Mucosa of gallbladder (tissue), 1 donor: ENCODE data around the gene SEMA4G. TPM values are rescaled to one million over a fixed set of nuclear protein-coding genes. Genes with fewer than 3 reads are reported as not detected.

ENCODE experiments used
- DNase-seq: peaks from one replicate; pipeline ENCODE4 v3.0.0-alpha.2; 2020; ENCODE audit warnings: low spot score
- total RNA-seq: library from RNA; stranded (reverse); gene quantifications from one replicate; pipeline ENCODE4 v1.2.1, GENCODE V29; 2021
- donor health status: DM: no; HTN: no; CAD: no.

Gene SEMA4G, protein sequence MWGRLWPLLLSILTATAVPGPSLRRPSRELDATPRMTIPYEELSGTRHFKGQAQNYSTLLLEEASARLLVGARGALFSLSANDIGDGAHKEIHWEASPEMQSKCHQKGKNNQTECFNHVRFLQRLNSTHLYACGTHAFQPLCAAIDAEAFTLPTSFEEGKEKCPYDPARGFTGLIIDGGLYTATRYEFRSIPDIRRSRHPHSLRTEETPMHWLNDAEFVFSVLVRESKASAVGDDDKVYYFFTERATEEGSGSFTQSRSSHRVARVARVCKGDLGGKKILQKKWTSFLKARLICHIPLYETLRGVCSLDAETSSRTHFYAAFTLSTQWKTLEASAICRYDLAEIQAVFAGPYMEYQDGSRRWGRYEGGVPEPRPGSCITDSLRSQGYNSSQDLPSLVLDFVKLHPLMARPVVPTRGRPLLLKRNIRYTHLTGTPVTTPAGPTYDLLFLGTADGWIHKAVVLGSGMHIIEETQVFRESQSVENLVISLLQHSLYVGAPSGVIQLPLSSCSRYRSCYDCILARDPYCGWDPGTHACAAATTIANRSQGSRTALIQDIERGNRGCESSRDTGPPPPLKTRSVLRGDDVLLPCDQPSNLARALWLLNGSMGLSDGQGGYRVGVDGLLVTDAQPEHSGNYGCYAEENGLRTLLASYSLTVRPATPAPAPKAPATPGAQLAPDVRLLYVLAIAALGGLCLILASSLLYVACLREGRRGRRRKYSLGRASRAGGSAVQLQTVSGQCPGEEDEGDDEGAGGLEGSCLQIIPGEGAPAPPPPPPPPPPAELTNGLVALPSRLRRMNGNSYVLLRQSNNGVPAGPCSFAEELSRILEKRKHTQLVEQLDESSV
- 55.1 TPM for total RNA-seq

DNA sequence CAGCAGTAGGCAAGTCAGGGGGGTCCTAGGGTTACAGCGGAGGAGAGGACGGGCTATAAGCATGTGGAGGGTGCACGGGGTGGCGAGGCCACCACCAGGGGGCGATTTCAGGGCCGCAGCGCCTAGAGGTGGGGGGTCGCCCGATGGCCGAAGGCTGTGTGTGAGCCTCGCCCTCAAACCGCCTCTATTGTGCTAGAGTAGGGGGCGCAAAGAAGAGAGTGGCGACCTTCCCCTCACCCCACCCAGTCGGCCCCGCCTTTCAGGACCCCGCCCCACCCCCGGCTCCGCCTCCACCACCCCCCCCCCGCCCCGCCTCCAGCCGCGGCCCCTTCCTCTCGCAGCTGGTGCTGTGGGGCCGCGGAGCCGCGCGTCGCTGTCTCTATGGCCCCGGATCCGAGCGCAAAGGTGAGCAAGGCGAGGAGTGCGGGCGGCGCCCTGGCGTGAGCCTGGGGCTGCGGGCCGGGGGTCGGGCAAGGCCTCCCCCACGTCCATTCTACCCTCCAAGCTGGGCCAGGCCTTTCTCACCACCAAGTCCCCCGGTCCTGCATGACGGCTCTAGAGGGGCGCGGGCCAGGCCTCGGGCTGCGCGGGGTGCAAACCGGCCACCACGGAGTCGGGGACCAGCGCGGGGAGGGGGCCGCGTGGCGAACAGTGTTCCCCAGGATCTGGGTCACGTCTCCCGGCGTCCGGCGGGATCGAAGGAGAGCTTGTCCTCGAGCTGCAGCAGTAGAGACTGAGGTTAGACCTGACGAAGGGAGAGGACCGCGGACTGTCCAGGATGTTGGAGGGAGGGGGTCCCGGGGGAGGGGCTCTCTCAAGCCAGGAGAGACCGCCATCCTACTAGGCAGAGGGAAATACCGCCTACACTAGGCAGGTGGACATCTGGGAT lies at the start of gene SEMA4G:
Gene SEMA4G, plus strand, starts transcription at position 318 of the 889 bp plus-strand sequence. CDS start 3,409 bp downstream, outside the sequence.
- peak; percentile 34 for DNase-seq

DNA sequence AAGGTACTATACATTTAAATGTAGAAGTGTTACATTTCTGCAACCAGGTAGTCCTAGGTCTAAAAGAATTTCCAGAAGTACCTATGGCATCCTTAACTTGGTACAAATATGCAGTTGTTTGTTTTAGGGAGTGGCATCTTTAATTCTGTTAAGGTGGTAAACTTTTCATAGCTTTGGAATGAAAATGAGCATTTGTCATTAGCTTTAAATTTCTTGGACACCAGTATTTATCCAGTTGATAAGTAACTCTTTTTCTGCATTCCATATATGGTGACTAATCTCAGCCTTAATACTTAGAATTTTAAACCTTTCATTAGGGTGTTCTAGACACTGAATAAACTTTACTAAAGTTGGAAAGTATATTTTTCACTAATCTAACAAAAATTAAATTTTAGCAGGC lies 45.7 kb upstream of the SEMA4G start:
- no peak for DNase-seq

DNA sequence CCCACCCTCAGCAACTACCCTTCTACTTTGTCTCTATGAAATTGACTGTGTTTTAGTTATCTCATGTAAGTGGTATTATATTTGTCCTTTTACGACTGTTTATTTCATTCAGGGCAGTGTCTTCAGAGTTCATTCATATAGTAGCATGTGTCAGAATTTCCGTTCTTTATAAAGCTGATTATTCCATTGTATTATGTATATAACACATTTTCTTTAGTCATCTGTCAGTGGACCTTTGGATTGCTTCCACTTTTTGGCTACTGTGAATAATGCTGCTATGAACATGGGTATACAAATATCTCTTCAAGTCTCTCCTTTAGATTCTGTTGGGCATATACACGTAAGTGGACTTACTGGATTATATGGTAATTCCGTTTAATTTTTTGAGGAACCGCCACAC lies 42.0 kb upstream of the SEMA4G start:
- DNase-seq = no peak

GRCh38 chr10:100928039-100928438 lies 41.3 kb upstream of the SEMA4G start:
- DNase-seq = no peak

DNA sequence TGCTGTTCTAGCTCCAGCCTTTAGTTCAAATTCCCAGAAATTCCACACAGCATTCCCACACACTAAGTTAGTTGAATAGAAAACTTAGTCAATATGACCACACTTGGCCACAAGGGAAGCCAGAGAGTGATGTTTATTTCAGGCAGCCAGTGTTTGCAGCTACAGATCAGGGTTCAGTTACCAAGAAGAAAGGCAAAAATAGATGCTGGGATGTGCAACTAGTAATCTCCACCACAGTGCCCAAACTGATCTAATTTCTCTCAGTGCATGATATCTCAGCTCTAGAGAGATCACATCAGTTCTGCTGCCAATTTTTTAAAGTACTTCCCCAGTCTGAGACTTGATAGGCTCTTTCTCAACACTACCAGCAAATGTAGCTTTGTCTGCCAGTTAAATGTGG lies 38.9 kb upstream of the SEMA4G start:
- DNase-seq = no peak

GRCh38 chr10:100934084-100934659 lies 35.1 kb upstream of the SEMA4G start:
- DNase-seq = no peak

GRCh38 chr10:100939763-100940344 lies 29.4 kb upstream of the SEMA4G start:
- DNase-seq = no peak

DNA sequence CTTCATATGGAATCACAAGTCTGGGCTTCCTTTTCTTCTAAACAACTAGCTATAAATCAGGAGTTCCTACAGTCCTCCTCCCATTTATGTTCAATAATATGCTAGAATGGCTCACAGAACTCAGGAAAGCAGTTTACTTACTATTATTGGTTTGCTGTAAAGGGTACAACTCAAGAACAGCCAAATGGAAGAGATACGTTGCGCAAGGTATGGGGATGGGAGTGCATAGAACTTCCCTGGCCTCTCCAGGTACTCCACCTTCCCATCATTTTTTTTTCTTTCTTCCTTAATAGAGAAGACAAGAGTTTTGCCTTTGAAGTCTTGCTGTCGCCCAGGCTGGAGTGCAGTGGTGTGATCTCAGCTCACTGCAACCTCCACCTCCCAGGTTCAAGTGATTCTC lies 27.1 kb upstream of the SEMA4G start:
- no peak for DNase-seq

DNA sequence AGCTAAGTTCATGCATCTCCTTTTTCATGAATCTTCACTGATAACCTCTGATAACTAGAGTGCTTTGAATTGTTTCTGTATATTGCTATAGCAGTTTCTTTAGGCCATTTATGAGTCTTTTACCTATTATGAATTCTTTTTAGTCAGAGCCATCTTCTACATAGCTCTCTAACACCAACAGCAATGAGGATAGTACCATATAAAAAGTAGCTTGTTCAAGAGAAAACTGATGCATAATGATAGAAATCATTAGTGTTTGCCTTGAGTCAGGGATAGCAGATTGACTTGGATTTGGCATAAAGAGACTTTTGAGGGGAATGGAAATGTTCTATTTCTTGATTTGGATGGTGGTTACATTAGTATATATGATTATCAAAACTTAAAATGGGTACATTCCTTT lies 25.8 kb upstream of the SEMA4G start:
- no peak for DNase-seq

GRCh38 chr10:100945754-100946153 lies 23.6 kb upstream of the SEMA4G start:
- DNase-seq = no peak

- no peak for DNase-seq
These were observed 20.4 kb upstream of the SEMA4G start for GRCh38 chr10:100948916-100949315.

- no peak for DNase-seq
These were observed 9.1 kb upstream of the SEMA4G start for GRCh38 chr10:100960251-100960650.

DNA sequence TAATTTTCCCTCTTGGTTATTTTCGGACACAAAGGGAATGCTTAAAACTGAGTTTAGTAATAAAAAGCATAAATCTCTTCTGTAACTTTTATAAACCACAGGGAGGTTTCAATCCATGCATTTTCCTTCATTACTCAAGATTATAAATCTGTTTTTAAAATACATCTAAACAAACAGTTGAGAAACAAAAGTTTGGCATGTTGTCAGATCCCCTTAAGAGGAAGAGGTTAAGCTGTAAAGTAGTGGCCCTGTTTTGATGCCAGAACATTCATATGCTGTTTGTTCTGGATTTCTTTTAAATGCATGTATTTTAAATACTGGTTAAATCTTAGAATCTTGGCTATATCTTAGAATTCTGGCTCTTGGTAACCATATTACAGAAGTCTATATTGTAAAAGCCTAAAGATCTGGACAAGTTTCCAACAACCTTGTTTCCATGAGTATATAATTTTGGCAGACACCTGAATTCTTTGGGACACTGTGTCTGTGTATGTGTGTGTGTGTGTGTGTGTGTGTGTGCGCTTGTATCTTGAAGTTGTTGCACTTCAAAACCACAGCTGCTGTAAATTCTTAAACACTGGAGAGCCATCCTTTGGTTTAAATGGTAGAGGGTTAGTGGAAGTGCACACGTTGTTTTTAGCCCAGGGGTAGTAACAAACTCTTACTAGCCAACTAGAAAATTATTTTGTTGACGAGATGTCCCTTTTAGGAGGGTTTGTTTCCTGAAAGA lies 6.8 kb upstream of the SEMA4G start:
- no peak for DNase-seq

- DNase-seq = no peak
These were observed 5.5 kb upstream of the SEMA4G start for GRCh38 chr10:100963826-100964225.

- no peak for DNase-seq
These were observed 3.5 kb upstream of the SEMA4G start for GRCh38 chr10:100965820-100966219.

GRCh38 chr10:100966887-100967286 lies 2.4 kb upstream of the SEMA4G start:
- DNase-seq = no peak

- no peak for DNase-seq
These were observed 2.0 kb upstream of the SEMA4G start for GRCh38 chr10:100967332-100967731.

DNA sequence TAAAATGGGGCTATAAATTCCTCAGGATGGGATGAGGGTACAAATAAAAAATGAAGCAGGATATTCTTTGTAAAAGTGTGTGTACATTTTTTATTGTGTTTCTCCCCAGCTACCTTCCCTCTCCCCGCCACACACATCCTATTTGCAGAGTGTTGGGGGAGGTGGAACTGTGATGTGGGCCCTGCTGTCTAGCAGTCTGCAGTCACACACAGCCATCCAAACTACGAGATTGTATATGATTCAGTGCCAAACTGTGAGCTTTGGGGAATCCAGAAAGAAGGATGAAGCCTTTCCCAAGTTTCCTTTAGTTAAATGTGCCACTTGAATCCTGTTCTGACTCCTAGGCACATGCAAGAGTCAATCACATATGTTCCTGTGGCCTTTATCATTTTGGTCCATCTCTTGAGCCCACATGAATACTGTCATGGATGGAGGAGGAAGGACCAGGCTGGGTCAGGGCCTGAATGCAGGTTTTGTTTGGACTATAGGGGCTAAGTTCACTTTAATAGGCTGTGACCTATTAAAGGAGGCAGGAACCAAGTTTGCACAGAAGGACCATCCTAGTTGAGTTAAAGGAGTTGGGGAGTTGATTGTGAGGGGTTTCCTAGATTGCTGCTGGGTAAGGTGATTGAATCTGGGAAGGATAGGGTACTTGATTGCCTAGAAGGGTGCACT lies 1.1 kb upstream of the SEMA4G start:
- DNase-seq = no peak

- no peak for DNase-seq
These were observed 479 bp upstream of the SEMA4G start for GRCh38 chr10:100968863-100969186.
